Hematopoietic multipotent progenitor cell treated with erythropoietin and hydrocortisone succinate and interleukin-3 and kit ligand, for 15 days (in vitro differentiated cells): ENCODE data around the gene GRK7.

Experiments
- DNase-seq: peaks from one replicate; pipeline ENCODE4 v3.0.0-alpha.2; 2015; ENCODE audit warnings: low spot score

The GRK7 gene, protein sequence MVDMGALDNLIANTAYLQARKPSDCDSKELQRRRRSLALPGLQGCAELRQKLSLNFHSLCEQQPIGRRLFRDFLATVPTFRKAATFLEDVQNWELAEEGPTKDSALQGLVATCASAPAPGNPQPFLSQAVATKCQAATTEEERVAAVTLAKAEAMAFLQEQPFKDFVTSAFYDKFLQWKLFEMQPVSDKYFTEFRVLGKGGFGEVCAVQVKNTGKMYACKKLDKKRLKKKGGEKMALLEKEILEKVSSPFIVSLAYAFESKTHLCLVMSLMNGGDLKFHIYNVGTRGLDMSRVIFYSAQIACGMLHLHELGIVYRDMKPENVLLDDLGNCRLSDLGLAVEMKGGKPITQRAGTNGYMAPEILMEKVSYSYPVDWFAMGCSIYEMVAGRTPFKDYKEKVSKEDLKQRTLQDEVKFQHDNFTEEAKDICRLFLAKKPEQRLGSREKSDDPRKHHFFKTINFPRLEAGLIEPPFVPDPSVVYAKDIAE (N-terminal part only)

DNA sequence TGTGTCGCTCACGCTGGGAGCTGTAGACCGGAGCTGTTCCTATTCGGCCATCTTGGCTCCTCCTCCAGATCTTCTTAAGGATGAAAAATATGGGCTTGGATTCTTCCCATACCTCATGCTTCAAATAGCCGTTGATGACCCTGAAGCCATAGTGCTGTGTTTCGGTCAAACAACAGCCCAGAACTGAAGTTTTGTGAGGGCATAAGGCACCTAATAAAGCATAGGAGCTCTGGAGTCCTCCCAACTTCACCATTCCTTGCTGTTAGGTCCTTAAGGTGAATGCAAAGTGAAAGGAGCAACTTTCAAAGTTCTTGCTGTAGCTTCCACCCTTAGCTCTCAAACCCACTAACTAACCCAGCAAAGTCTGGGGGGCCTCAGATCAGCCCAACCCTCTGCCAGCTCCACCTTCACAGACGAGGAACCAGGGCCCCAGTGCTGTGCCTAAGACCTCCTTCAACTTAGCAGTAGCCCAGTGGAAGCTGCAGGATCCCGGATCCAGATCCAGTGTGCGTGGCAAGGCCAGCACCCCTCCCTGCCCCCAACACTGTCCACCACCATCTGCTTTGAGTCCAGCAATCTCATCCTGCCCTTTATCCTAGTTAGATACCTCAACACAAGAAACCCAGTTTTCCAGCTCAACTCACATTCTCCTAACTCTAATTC is at the start of gene GRK7:
TSS of gene GRK7 (plus strand) at position 321 of the 663 bp plus-strand sequence. CDS start 14,877 bp downstream, outside the sequence.
- no peak for DNase-seq

DNA sequence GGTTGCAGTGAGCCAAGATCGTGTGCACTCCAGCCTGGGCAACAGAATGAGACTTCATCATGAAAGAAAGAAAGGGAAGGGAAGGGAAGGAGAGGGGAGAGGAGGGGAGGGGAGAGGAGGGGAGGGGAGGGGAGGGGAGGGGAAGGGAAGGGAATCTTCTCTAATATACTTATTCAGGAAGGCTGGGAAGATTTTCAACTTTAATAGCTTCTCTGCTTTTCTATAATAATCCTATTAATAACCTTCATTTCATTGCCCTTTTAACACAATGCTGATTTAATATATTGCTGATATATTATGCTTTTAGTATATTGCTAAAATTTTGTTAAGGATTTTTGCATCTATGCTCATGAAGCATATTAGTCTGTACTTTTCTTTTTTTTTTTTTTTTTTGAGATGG is 48.5 kb upstream of the GRK7 start:
- DNase-seq = no peak

DNA sequence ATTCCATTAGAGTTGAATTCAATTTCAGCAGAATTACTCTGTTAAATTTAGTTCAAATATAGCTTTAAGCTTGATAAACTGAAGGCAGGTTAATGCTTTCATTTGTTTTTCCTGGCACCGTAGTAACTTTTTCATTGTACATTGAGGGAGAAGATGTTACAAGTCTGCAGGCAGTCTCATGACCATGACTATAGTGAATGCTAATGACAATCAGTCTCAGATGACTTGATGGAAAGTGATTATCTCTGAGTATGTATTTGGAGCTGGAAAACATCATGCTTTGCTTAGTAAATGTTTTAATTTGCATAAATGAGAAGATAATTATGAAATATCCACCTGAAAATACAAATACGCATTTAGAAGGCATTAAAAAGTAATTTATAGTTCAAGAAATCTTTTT is 41.1 kb upstream of the GRK7 start:
- DNase-seq = no peak

DNA sequence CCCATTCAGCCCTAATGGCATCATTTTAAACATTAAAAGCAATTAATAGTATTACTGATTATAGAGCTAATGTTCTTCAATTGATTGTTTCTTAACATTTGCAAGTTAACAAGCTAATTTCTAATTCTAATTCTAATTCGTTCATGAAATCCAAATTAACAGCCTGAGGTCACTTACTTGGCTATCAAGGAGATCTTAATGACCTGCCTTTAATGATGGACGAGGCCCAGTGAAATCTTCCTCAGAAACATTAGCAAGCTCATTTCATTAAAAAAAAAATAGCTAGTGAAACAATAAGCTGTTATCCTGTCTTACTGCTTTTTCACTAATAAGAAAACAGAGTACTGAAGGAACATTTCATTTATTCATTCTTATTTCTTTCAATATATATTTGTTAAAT is 40.6 kb upstream of the GRK7 start:
- no peak for DNase-seq

DNA sequence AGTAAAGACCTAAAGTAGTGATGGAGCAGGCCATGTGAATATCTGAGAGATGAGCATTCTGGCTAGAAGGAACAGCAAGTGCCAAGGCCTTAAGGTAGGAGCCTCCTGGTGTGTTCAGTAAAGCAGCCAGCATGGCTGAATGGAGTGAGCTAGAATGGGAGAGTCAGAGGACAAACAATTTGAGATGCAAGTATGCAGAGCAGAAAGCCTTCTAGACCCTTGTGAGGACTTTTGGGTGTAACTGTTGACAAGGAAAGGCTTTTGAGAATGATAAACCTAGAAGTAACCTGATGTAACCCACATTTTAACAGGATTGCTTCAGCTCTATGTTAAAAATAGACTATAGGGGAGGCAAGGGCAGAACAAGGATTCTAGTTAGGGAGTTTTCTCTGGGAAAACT is 40.0 kb upstream of the GRK7 start:
- DNase-seq = no peak

DNA sequence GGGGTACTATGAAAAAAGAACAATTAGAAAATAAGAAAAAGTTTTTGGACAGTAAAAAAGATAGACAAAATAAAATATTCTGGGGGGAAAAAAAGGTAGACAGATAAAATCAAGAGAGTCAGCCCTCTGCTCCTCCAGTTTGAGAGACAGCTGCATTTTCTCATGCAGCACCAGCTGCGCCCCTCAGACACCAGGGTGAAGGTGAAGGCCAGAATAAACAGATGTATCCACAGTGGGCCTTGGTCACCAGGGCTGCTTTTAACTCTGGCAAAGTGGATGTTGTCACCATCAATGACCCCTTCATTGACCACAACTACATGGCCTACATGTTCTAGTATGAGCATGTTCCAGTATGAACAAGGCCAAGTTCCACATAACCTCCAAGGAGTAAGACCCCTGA is 39.0 kb upstream of the GRK7 start:
- no peak for DNase-seq

DNA sequence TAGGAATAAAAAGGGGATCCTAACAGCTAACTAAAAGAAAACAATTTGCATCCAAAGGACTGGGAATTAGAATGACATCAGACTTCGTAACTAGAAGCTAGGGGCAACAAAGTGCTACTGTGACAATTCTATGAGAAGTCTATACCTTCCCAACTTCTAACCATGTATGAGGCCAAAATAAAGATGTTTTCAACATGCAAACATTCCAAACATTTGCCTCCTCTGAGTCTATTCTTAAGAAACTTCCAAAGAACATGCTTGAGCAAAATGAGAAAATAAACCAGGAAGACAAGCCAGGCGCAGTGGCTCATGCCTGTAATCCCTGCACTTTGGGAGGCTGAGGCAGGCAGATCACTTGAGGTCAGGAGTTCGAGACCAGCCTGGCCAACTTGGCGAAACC is 38.2 kb upstream of the GRK7 start:
- DNase-seq = no peak

DNA sequence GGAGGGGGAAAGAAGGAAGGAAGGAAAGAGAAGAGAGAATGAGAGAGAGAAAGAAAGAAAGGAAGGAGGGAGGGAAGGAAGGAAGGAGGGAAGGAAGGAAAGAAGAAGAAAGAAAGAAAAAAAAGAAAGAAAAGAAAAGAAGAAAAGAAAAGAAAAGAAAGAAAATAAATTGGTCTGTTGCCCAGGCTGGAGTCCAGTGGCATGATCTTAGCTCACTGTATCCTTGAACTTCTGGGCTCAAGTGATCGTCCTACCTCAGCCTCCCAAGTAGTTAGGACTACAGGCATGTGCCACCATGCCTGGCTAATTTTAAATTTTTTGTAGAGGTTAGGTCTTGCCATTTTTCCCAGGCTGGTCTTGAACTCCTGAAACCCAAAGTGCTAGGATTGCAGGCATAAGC is 36.7 kb upstream of the GRK7 start:
- DNase-seq = no peak

DNA sequence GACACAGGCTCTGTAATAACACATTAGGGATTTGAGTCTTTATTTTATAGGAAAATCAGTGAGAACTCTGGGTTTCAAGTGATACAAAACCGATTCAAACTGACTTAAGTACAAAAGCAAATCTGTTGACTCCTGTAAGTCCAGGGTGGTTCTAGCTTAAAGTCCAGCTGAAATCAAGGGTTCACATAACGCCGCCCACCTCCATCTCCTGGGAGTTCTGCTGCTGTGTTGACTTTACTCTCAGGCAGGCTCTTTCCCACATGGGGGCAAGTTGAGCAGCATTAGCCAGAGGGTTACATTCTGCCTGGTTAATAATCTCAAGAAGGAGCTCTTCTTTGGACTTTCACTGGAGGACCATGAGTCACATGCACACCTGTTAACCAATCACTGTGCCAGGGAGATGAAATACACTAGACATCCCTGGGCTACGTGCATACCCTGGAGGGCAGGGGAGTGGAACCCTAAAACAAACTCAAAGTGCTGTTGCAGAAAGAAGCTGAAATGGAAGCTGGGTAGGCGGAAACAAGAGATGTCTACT is 34.8 kb upstream of the GRK7 start:
- DNase-seq = no peak

DNA sequence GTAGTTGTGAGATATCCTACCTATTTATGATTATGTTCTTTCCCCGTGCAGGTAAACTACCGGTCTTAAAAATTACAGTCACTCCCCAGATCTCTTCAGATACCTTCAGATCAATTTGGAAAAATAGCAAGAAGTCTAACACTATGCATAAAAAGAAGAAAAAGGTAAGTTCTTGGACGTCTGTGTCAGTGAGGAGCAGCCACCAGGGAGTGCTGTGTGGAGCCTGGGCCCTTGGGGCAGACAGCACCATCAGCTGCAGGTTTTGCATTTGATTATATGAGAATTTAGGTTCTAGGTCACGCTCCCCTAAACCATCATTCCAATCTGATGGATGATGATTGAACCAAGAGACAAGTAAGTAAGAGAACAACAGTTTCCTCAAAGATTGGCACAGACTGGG is 34.0 kb upstream of the GRK7 start:
- DNase-seq = no peak

DNA sequence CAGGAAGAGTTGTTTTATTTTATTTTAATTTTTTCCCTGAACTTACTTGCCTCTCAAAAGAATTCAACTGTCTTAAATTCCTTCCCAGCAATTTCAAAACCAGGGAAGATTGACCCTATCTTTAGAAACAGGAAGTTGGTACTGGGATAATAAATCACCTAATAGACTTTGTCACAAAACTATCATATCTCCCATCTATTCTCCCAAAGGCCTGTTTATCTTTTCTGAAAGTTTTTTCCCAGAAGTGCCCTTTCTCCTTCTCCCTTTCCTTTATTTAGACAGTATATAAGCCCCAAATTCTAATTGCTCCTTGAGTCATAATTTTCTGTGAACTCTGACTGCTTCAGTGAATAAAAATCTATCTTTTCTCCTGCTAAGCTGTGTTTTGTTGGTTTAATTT is 28.0 kb upstream of the GRK7 start:
- no peak for DNase-seq

DNA sequence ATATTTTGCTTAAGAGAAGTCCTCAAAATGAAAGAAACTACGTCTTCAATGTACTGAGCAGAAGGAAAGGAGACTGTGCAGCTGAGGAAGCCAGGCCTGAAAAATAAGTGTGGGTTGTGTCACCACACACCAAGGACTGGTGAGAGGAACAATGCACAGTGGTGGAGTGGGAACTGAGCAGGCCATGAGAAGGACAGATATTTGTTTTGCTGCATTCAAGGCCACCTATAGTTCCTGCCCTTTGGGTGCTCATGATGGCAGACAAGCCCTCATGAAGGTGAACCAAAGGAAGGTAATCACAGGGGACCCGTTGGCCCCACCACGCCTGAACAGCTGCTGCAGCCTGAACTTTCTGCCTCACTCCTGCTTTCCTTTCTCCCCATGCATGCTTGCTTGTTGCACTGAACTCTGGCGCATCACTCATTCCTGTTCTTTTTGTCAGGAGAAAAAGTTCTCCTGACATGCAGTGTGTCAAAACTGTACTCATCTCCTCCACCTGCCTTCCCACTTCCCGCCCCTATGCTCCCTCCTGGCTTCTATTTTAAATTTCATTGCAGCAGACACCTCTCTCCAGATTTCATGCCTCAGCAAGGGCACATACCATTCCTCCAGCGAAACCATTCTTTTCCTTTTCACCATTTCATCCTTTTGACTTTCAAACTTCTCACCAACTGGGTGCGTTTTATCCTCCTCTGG is 27.3 kb upstream of the GRK7 start:
- no peak for DNase-seq

DNA sequence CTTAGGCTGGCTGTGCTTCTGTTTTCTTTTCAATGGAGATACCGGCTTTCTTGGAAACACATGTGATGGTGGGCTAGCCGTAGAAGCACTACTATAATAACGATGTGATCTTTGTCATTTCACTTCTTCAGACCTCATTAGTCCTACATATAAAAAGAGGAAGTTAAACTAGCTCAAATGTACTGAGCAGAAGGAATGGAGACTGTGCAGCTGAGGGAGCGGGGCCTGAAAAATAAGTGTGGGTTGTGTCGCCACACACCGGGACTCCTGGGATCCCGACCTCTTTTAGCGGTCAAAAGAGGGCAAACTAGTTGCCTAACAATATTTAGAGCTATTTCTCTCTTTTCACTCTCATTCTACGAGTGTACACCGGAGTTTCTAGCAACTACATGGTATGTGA is 26.1 kb upstream of the GRK7 start:
- DNase-seq = no peak

DNA sequence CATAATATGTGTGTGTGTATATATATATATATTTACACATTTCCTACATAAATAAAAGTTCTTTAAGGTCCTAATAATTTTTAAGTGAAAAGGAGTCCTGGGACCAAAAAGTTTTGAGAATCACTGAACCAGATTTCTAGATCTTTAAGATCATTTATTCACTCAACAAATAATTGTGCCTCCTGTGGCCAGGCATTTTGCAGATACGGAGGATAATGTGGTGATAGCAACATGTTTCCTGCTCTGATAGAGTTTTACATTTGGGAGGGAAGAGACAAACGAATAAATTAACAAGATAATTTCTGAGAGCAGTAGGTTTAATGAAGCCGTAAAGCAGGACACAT is 25.6 kb upstream of the GRK7 start:
- no peak for DNase-seq

DNA sequence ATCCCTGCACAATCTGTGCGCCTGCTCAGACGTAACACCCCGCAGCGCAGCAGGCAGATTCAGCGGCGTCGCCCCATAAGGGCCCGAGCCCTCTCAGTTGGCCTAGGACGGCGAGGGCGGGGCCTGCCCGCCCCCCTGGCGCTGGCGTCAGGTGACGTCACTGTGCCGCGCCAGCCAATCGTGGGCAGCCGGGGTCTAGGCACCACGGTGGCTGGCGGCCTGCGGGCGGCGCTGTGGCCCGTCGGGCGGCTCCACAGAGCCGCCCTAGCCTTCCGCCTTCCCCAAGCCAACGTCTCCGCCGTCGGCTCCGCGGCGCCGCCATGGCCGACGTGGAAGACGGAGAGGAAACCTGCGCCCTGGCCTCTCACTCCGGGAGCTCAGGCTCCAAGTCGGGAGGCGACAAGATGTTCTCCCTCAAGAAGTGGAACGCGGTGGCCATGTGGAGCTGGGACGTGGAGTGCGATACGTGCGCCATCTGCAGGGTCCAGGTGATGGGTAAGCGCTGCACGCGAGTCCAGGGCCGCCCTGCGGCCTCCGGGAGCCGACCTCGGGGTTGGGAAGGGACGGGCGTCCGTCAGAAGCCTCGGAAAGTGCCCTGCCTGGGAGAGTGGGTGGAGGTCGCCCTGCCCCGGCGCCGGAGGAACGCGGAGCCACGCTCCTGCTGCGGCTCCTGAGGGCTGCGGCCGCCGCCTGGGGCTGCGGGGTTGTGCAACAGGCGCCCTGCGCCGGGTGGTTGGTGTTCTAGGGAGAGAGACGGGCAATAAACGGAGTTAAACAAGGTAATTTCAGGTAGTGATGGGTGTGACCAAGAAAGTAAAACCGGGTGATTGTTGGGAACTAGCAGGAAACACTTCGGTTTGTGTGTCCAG is 25.0 kb upstream of the GRK7 start, which contains the start of gene RNF7:
TSS of gene RNF7 (plus strand) at position 277 of the 869 bp plus-strand sequence. CDS start at position 321, 44 bp downstream.
- DNase-seq = peak; percentile 95

DNA sequence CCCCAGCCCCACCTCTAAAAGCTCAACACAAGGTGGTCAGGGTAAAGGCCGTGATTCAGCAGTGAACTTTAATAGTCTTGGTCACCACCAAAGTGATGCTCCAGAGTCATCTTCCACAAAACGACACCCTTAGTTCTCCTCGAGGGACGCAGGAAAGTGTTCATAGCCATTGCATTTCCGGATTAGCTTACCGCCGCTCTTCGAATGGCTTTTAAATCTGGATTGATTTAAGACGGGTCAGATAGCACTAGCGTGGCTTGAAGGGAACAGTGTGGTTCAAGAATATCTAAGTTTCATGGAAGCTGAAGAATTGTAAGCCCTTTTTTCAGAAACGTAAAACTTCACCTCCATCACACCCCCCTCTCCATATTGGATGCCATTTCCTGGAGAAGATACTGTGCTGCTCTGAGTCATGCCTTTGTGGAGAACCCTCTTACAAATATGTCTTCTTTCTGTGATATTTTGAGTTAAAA is 24.3 kb upstream of the GRK7 start:
- DNase-seq = peak; percentile 35

DNA sequence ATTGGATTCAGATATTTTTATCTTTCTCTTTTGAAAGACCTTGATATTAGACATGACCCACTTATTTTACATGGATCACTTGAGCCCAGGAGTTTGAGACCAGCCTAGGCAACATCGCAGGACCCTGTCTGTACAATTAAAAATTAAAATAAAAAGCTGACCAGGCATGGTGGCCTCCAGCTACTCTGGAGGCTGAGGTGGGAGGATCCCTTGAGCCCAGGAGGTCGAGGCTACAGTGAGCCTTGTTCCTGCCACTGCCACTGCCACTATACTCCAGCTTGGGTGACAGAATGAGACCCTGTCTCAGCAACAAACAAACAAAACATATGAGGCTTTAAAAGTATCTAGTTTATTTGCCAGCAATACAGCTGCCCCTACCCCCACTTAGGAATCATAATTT is 23.5 kb upstream of the GRK7 start:
- no peak for DNase-seq

DNA sequence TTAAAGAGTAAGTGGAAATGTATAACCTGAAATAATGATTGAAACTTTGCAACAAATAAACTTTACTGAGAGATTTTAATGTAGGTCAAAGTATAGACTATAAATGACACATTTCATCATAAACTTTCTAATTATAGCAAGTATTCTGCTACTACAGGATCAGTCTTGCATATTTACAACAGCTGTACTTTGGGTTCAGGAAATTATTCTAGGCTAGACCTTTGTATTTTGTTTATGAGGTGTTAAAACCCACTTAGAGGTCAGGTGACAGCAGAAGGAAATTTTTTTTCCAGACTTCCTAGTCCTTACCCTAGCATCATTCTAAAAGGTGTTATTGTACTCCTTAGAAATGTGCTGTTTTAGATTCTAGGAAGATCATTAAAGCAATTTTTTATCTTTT is 22.9 kb upstream of the GRK7 start:
- DNase-seq = no peak

DNA sequence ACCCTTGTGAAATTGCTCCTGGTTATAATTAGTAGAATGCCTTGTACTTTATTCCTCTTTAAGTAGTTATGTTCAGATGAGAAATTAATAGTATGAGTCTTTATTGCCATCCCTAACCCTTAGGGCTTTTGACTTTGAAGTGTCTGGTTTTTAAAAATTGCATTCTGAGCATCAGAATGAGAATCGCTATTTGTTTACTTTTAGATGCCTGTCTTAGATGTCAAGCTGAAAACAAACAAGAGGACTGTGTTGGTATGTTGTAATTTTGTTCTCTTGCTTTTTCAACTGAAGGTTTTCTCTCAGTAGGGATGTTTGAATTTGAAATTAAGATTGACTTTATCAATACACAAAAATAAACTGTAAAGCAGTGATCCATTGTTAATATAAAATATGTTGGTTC is 19.9 kb upstream of the GRK7 start:
- no peak for DNase-seq

DNA sequence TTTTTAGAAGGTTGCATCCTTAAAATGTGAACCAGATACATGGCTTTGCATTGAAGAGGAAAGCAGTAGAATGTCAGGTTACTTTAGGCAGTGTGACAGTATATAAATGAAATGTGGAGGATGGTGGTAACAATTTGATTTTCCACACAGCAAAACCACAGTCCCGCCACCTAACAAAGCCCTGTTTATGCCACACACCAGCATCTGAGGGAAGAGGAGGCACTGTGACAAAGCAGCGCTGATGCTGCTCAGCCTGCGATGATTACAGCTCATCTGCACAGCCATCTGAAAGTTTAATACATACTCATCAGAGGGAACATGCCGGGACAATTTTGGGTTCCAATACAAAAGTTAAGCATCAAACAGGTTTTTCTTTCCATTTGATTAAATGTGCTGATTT is 16.2 kb upstream of the GRK7 start:
- no peak for DNase-seq

DNA sequence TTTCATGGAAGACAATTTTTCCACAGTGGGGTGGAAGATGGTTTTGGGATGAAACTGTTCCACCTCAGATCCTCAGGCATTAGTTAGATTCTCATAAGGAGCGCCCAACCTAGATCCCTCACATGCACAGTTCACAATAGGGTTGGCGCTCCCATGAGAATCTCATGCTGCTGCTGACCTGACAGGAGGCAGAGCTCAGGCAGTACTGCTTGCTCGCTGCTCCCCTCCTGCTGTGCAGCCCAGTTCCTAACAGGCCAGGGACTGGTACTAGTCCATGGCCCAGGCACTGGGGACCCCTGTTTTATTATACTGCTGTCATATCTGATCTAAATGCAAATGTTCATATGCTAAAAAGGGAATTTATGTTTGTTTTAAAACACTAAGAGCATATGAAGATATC is 9.8 kb upstream of the GRK7 start:
- no peak for DNase-seq

DNA sequence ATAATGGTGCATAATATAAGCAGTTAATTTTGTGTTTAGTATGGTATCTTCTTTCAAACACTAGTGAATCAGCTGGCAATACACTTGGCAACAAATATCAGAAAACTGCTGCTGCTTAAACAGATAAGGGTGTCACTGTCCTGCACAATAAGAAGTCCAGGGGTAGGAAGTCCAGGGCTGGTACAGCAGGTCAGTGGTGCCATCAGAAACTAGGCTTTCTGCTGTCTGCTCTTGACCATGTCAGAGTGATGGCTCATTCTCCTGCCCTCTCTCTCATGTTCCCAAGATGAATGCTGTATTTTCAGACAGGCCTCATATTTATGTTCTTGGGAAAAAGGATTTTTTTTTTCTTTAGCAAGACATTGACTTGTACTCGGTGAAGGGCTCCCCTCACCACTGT is 9.2 kb upstream of the GRK7 start:
- no peak for DNase-seq
